ENCODE measurements around the gene ZNF831. TPM values are rescaled to one million over a fixed set of nuclear protein-coding genes. Genes with fewer than 3 reads are reported as not detected.

ZNF831 gene
- total RNA-seq, 4 donors from 2014 or later = under 0.01 to 1.8 (median 0.87) TPM

DNA sequence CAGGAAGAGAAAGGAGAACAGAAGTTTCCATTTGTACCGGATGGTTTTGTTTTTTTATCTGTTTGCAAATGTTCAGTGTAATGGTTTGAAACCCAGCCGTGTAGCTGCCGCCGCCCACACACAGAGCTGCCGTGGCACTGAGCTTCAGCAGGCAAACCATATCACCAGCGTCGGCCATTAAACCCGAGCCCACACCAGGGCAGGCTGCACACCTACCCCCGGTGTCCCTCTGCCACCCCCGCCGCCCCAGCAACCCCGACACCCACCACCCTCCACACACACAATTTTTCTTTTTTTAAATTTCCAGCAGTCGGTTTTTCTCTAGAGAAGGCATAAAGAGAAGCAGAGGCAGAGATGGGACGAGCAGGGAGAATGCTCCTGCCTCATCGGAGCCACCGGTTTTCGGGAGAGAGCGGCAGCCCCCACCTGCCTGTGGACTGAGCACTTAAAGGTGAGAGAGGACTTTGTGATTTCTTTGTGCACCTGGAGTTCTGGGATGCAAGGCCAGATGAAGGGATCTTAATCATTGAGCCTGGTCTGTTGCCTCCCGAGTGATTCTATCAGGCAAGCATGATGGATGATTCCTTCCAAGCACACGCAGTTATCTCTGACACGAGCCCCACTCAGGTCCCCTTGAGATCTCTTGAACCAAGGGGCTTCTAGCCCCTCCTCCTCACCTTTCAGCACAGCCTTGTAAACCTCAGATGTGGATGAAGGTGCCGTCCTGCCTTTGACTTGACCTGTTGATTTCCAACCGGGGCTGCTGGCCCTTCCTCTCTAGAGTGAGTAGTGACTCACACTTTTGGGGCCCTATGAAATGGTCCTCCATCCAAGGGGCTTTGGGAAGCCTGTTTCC lies 17.5 kb upstream of the ZNF831 start:
- H3K9me3 ChIP-seq = no peaks in the 10 kb centered on the region
- H3K27ac ChIP-seq = peak overlapping the region in 2 of 4 donors; percentile 14 to 45
- TF ChIP-seq CTCF (IDR thresholded peaks at IDR 0.05) = no peak
- no peak for TF ChIP-seq POLR2A (IDR thresholded peaks at IDR 0.05)
- TF ChIP-seq EP300 (IDR thresholded peaks at IDR 0.05) = no peak
- DNase-seq (ENCODE audit: low spot score in 2 of 2) = no peak
- H3K4me1 ChIP-seq = peaks cover 0 to 23% (median 9%) of the 10 kb centered on the region in 4 donors
- WGBS, 2 donors = 62 to 67% methylated on average over 23 of the region's 23 CpGs
- H3K4me3 ChIP-seq = peak overlapping the region in 1 of 4 donors; percentile 6
- H3K36me3 ChIP-seq = no peaks in the 10 kb centered on the region
- no peaks in the 10 kb centered on the region for H3K27me3 ChIP-seq

GRCh38 chr20:59146780-59147565 lies 16.6 kb upstream of the ZNF831 start:
- no peak for DNase-seq (ENCODE audit: low spot score in 2 of 2)
- TF ChIP-seq EP300 (IDR thresholded peaks at IDR 0.05) = no peak
- no peak for TF ChIP-seq CTCF (IDR thresholded peaks at IDR 0.05)
- no peak for TF ChIP-seq POLR2A (IDR thresholded peaks at IDR 0.05)
- Histone ChIP-seq H3K4me3 (no peak overlapping the region), H3K4me1 (peaks cover 0 to 23% (median 9%) of the 10 kb centered on the region in 4 donors), H3K27ac (peak overlapping the region in 2 of 4 donors; percentile 23 to 45), H3K9me3 (no peaks in the 10 kb centered on the region), H3K36me3 (no peaks in the 10 kb centered on the region), H3K27me3 (no peaks in the 10 kb centered on the region)
- WGBS, 2 donors = 54 to 59% methylated on average over 8 of the region's 8 CpGs

- Histone ChIP-seq H3K9me3 (no peaks in the 10 kb centered on the region), H3K4me1 (peaks cover 0 to 23% (median 9%) of the 10 kb centered on the region in 4 donors), H3K36me3 (no peaks in the 10 kb centered on the region), H3K4me3 (no peak overlapping the region), H3K27me3 (no peaks in the 10 kb centered on the region), H3K27ac (peak overlapping the region in 1 of 4 donors; percentile 28)
- DNase-seq (ENCODE audit: low spot score in 2 of 2) = no peak
- TF ChIP-seq EP300 (IDR thresholded peaks at IDR 0.05) = no peak
- no peak for TF ChIP-seq POLR2A (IDR thresholded peaks at IDR 0.05)
- TF ChIP-seq CTCF (IDR thresholded peaks at IDR 0.05) = no peak
- 87 to 89% methylated on average over 3 of the region's 3 CpGs for WGBS, 2 donors
These were observed 16.0 kb upstream of the ZNF831 start for GRCh38 chr20:59147586-59147985.

DNA sequence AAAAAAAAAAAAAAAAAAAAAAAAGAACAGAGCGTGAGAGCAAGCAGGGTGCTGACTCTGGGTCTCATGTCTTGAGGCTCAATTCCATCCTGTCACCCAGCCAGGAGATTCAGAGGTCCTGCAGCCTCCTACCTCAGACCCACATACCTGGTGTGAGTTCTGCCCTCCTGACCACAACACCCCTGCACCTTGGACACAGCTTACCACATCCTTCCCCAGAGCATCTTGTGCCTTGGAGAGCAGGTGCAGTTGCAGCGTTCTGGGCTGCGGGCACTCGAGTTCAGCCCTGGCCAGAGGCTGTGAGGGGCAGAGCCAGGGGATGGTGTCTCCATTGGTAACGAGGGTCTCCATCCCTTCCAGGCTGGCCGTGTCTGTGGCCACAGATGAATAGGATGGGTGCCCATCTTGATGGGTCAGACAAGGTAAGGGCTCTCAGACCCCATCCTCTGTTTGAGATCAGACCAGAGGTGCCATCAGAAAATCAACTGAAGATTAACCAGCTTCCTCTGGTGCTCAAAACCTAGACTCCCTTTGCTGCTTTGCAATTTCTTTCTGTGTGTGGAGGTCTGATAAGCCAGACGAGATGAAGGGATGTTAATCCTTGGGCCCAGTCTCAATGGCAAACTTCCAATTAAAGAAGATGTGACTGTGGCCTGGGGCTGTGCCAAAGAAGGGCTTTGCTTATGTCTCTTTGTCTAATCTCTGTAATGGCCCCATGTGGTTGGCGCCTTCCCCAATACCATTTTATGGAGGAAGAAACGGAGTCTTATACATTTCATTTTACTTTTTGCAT lies 14.7 kb upstream of the ZNF831 start:
- H3K36me3 ChIP-seq = no peaks in the 10 kb centered on the region
- 82 to 85% methylated on average over 8 to 9 of the region's 9 CpGs for WGBS, 2 donors
- no peaks in the 10 kb centered on the region for H3K27me3 ChIP-seq
- no peak overlapping the region for H3K4me3 ChIP-seq
- TF ChIP-seq CTCF (IDR thresholded peaks at IDR 0.05) (no peak), POLR2A (IDR thresholded peaks at IDR 0.05) (no peak), EP300 (IDR thresholded peaks at IDR 0.05) (no peak)
- H3K27ac ChIP-seq = peak overlapping the region in 1 of 4 donors; percentile 60
- DNase-seq (ENCODE audit: low spot score in 2 of 2) = no peak
- no peaks in the 10 kb centered on the region for H3K9me3 ChIP-seq
- H3K4me1 ChIP-seq = peaks cover 0 to 29% (median 10%) of the 10 kb centered on the region in 4 donors

All from tibial nerve (tissue), 4 donors.